Fibroblast of upper back skin (primary cell): ENCODE data around the gene OVCA2.

Experiments used
- DNase-seq: peaks from one replicate; pipeline ENCODE4 v3.0.0-alpha.2; 2013

The OVCA2 gene

DNA sequence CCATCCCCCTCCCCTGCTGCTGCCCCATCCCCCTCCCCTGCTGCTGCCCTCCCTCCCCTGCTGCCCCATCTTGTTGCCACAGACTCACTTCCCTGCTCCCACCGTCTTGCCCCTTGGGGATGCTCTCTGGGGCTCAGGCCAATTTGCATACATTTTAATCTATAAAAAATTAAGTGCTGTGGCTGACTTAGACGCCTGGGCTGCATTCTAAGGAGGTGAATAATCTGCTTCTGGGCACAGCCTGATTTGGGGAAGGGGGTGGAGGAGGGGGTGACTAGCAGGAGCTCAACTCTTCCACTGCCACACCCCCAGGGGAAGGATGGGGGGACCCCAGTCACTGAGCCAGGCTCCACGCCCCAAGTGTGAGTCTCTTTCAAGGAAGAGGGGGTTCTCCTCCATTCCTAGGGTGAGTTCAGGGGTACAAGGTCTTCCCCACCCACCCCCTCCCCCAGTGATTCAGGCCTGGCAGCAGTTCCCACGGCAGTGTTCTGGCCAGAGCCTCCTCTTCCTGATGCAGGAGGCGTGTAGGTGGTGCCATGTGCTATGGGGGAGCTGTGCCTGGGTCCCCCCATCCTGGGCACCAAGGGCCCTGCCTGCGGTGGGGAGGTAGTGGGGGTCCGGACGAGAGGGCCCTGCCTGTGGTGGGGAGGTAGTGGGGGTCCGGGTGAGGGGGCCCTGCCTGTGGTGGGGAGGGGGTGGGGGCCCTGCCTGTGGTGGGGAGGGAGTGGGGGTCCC lies 6.8 kb upstream of the OVCA2 start:
- DNase-seq, result peak; percentile 98

DNA sequence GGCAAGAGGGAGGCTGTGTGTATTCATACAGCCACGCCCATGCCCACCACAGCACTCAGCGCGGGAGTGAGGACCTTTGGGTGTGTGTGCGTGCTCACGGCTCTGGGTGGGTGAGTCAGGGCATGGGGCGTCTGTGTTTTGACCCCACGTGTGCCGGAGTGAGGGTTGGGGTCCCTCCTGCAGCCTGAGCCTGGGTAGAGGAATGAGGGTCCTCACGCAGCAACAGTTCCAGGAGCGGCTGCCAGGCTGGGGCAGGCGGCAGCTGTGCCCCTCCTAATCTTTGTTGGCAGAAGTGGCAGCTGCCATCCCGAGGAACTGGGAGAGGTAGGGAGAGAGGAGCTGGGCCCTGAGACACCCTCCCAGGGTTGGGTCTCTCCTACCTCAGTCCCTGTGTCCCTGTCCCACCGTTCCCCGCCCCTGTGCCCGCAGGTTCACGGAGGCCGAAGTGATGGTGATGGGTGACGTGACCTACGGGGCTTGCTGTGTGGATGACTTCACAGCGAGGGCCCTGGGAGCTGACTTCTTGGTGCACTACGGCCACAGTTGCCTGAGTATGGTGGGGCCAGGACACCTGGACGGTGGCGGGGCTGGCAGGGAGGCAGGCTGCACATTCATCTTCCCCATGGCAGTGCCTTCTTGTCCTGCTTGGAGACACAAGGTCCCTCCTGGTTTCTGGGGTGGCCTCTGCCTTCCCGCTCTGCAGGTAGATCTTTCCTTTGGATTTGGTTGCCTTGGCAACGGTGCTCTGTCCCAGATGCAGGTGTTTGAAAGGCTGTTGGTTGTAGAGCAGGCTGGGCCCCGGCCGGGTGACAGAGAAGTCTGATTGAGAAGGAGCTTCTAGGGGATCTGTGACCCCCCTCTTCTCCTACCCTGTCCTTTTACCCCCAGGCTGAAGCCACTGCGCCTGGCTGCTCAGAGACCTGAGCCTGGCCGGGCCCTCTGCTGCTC lies 6.0 kb upstream of the OVCA2 start:
- DNase-seq, result no peak

DNA sequence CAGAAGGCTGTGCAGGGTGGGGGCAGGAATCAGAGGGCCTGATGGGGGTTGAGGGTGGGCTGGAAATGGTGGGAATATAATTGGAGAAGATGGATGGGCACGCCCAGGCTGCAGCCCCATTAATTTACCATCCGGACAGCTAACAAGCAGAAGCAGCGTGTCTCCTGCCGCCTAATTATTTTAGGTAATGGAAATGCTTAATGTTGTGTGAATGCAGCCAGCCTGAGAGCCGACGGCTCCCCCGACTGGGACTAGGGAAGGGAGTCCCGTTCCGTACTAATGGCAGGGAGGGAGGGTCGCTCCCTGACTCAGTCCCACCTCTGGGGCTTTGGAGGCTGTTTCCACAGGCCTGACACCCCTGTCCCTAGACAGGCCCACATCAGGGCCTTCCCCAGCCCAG lies 4.7 kb upstream of the OVCA2 start:
- no peak for DNase-seq

DNA sequence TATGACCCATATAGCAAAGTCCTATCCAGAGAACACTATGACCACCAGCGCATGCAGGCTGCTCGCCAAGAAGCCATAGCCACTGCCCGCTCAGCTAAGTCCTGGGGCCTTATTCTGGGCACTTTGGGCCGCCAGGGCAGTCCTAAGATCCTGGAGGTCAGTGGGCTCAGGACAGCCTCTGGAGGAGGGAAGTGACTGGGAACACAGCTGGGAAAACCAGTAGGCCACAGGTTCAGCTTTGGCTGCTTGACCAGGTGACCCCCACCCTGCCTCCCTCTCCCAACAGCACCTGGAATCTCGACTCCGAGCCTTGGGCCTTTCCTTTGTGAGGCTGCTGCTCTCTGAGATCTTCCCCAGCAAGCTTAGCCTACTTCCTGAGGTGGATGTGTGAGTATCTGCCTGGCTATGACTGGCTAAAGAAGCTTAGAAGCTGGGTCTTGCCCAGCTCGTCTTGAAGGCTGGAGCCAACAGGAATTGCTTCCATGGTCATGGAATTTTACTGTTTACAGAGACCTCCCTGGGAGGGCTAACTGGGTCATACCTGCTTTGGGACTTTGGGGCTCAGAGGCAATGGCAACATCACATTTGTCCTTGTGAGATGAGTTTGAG lies 1.5 kb upstream of the OVCA2 start:
- DNase-seq, result no peak

DNA sequence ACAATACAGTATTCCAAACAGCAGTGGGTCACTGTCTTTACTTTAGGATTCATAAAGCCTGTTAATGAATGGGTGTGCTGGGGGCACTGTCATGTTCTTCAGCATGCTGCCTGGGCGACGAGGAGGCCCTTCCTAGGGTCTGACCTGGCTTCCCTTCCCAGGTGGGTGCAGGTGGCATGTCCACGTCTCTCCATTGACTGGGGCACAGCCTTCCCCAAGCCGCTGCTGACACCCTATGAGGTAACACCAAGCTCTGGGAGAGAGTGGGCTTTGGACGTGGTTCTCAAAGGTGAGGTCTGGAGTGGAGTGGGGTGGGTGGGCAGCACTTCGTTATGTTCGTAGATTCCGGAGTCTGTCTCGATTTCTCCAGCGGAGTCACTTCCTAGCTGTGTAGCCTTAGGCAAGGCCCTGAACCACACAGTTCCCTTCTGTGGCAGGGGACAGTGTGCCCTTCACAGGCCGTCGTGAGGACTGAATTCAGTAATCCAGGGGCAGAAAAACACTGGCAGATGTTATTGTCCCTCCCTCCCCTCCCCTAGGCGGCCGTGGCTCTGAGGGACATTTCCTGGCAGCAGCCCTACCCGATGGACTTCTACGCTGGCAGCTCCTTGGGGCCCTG lies 771 bp upstream of the OVCA2 start:
- no peak for DNase-seq

DNA sequence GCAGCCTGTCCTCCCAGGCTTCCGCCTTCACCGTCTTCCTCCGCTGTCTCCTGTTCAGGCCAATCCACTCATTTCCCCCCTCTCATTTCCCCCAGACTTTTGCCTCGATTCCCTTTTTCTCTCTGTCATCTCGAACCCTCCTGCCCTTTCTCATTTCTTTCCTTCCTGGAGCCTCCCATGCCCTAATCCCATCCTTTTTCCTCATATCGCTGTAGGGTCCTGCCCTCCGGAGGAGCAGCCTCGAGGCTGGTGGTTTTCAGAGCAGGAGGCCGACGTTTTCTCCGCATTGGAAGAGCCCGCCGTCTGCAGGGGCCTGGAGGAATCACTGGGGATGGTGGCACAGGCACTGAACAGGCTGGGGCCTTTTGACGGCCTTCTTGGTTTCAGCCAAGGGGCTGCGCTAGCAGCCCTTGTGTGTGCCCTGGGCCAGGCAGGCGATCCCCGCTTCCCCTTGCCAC lies 597 bp downstream of the OVCA2 start:
- DNase-seq, result peak; percentile 43

DNA sequence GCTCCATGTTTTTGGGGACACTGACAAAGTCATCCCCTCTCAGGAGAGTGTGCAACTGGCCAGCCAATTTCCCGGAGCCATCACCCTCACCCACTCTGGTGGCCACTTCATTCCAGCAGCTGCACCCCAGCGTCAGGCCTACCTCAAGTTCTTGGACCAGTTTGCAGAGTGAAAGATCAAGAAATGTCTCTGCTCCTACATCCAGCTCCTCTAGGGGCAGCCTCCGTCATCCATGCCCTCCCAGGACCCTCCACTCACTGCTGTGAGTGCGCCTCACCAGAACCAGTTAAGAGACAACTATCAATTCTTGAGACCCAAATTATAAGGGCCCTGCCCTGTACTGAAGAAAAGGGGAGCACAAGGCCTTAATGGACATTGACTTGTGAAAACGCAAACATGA lies 1.1 kb downstream of the OVCA2 start:
- no peak for DNase-seq

DNA sequence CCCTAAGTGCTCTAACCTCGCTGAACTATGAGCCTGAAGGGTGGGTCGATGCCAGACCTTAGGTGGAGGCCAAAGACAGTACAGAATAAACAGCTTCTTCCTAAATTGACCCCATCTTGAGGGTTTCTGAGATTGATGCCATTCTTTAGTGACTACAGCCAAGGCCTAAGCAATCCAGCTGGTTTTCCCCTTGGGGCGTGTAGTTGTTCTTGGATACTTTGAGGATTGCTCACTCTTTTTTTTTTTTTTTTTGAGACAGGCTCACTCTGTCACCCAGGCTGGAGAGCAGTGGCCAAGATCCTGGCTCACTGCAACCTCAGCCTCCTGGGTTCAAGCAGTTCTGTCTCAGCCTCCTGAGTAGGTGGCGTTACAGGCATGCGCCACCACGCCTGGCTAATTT lies 2.0 kb downstream of the OVCA2 start:
- peak; percentile 63 for DNase-seq

DNA sequence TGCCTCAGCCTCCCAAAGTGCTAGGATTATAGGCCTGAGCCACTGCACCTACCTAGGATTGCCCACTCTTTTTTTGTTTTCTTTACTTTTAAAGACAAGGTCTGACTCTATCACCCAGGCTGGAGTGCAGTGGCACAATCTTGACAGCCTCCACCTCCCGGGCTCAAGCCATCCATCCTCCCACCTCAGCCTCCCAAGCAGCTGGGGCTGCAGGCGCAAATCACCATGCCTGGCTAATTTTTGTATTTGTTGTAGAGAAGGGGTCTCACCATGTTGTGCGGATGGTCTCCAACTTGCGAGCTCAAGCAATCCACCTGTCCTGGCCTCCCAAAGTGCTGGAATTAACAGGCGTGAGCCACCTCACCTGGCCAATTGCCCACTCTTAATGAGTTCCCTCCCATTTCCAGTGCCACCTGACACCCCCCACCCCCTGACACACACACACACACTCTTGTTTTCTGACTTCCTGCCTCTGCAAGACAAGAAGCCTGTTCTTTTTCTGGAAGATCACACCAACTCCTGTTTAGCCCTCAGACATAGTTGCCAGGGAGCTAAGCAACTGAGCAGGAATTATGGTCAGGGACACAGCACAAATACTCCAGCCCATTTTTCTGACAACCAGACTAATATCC lies 2.6 kb downstream of the OVCA2 start:
- no peak for DNase-seq

DNA sequence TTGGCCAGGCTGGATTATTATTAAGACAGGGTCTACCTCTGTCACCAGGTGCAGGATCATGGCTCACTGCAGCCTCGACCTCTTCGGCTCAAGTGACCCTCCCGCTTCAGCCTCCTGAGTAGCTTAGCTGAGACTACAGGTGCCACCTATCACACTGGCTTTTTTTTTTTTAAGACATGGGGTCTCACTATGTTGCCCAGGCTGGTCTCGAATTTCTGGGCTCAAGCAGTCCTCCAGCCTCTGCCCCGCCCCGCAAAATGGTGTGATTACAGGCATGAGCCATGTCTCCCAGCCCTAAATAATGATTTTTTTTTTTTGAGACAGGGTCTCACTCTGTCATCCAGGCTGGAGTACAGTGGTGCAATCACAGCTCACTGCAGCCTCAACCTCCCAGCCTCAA lies 5.8 kb downstream of the OVCA2 start:
- DNase-seq, result no peak

DNA sequence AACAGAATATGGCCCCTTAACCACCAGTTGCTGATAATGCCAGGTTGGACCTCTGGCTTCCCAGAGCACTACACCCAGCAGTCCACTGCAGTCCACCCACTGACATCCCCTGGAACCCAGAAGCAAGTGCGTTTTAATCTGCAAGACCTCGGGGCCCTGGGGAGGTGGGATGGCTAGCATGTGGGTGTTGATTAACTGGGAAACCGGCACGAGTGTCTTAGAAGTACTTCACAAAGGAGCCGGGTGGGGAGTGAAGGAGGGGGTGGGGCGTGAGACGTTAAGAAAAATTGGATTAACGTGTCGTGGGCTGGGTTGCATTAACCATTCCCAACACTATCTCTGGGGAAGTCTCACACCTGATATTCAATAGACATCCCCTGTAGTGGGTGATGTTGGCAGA lies 7.0 kb downstream of the OVCA2 start:
- no peak for DNase-seq

DNA sequence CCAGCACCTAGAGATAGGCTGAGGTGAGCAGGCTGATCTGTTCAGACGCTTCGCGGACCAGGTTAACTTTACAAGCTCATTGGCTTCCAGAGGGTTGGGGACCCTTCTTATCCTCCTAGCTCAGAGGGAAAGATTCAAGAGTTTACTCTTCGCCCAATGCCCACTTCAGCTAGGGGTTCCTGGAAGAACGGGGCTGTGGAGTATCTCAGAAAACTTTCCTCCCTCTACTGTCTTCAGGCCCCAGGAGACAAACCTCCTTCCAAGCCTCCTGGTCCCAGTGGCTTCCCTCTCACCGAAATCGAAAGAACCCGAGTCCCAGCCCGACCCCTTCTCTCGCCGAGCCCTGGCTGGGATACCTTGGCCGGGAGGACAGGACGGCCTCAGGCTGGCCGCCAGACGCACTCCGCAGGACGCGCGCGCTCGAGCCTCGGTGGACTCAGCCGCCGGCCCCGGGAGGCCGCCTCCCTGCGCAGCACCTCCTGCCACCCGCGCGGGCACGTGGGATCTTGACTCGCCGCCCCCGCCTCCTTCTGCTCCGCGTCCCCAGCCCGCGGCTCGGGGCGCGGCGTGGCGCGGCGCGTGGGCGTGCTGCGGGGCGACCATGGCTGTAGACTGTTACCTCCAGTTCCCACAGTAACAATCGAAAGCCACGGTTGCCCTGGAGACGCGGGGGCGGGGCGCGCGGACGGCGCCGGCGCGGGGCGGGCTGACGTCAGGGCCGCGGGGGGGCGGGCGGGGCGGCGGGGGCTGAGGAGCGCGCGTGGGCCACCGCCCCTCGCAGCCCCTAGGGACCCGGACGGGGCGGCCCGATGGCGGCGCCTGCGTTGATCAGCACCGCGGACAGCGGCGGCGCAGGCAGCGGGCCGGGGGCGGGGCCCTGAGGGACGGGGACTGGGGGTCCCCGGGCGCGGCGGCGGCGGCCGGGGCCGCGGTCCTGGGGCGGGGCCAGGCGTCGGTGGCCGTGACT lies 7.8 kb downstream of the OVCA2 start:
- DNase-seq, result peak; percentile 80

DNA sequence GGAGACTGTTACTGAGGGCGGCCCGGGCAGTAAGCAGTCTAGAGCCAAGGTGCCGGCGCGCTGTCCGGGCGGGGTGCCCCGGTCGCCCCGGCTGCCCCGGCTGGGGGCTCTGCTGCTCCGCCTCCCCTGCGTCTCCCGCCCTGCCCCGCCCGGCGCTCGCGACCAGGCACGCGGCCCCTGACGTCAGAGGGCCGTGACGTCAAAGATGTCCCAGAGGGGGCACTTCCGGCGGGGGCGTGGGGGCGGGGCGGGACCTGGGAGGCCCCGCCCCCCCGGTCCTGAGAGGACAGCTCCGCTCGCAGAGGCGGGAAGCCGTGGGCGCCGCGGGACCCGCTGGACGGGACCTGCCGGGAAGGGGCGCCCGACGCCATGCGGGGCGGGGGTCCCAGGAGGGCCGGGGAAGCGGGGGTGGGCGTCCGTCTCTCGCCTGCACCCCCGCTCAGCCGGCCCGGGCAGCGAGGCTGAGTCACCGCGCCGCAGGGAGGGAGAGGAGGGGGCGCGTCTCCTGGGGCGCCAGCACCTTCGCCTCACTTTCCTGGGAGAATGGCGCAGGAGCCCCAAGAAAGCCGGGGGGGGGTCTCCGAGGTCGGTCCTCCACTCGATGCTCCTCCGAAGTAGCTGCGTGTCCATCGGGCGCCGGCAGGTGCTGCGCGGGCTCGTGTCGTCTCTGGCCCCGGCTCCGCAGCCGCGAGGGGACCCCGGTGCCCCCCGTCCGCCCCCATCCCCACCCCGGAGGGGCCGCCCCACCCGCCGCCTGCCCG lies 8.7 kb downstream of the OVCA2 start:
- DNase-seq, result peak; percentile 69

DNA sequence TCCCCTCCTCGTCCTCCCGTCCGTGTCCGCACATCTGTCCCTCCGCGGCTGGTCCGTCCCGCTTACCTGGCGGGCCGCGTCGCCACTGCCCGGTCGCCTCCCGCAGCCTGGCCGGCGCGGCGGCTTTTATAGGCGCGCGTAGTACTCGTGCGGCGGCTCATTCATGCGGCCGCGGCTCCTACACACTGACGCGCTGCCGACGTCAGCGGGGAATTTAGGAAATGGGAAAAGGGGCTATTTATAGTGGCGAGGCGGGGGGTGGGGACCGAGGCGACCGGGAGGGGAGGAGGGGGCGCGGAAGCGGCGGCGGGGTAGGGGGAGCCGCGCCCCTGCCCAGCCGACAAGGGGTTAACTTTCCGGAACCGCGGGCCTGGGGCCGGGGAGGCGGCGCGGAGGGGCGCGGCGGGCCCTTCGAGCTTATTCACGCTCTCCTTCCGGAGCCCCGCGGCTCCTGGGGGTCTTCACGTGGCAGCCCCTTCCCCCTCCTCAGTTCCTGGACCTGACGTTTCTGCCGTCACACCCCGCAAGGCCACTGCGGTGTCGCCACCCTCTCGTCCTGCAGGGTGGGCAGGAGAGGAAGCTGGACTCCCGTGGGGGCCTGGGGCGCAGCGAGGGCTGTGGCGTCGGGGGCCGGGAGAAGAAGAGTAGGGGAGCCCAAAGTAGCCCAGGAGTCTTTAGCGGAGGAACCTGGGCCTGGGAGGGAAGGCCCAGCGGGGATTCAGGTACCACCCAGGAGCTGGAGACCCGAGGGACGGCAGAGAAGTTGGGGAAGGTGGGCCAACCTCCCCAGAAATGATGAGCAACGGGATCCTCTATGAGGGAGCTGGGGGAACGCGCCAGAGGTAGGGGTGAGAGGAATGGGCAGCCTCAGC lies 9.5 kb downstream of the OVCA2 start:
- DNase-seq, result peak; percentile 56

DNA sequence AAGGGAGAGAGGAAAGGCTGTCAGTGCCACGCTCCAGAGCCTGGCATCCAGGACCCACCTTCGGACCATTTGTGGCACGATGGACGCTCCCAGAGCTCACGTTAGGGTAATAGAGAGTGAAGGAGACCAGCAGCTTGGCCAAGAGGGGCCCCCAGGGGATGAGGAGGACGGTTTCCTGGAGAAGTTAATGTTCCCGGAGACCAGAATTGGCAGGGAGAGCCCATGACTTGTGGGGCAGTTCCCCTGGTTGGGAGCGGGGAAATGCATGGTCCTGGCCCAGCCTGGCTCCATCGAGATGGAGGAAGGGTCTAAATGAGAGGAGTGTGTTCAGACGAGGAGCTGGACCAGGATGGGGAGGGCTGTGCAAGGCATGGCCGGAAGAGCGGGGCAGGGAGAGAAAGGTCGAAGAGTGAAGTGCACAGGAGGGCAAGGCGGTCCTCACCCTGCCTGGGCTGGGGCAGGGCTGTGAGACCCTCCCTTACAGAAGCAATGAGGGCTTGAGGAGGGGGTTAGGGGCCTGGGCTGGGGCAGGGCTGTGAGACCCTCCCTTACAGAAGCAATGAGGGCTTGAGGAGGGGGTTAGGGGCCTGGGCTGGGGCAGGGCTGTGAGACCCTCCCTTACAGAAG lies 10.2 kb downstream of the OVCA2 start:
- no peak for DNase-seq

DNA sequence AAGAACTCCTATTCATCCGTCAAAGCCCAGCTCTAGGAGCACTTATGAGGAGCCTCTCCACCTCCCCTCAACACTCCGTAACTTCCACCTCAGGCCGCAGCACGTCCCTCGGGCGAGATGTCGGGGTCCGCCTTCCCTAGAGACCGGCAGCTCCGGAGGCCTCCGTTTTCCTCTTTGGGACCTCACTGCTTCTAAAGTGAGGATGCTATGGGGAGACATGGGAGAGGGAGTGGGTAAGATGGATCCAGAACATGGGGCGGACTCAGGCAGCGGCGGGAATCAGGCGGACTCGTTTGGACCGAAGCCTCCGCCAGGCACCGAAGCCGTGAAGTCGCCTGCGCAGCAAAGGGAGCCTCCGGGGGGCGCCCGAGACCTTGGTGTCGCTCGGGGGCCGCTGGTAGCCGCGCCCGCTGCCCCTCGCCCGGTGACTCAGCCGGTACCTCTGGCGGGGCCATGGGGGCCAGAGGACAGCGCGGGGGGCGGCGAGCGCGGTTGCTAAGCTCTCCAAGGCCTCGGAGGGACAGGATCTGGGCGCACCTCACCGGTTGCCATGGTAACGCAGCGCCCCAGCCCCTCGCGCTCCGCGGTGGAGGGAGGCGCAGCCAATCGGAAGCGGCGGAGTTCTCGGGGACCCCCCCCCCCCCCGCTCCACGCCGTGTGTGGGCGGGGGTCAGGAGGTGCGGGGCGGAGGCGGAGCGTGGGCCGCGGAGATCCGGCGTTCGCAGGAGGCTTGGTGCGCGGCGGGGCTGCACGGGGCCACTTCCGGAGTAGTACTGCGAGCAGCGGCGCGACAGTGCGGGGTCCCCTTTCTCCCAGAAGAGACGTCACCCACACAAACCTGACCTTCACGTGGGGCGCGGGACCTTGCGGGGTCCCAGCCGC lies 11.8 kb downstream of the OVCA2 start:
- DNase-seq, result peak; percentile 74

DNA sequence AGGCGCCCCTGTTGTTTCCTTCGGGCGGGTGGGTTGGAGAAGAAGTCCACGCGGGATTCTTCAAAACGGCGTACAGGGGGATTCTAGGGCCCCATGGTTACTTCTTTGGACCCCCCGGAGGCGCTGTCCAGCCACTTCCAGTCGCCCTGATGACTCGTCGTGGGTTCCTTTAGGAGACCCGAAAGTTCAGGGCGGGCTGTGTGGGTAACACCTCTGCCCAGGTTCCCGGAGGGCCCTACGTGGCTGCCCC lies 12.4 kb downstream of the OVCA2 start:
- DNase-seq, result no peak

DNA sequence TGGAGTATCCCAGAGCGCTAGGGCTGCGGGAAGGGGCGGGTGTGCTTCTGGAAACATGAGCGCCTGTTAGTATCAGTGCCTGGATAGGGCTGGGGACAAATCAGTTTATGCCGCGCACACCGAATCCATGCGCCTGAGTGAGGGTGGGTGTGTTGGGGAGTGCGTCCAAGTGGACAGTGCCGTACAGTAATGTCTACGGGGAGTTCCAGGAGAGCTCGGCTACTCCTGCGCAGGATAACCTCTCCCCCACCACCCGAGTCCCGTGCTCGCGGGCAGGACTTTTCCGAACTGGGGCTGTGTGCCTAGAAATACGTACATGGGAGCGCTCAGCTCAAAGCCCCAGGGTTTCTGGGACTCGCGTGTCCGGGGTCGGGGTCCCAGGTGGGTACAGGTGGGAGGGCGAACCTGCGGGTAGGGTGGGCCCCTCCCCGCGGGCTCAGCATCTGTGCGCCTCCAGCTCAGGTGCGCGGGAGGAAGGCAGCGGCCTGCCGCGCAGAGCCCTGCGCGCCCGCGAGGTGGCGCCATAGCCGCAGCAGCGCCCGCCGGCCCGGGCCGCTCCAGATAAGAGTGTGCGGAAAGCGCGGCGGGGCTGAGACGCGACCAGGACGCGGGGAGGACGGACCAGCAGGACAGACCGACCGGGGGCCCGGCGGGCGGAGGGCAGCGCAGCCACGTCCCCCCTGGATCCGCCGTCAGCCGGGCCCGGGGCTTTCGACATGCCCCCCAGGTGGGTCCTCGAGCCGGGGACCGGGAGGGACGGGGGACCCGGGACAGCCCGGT lies 12.9 kb downstream of the OVCA2 start, which contains the start of gene HIC1:
TSS of gene HIC1 (plus strand) at position 592 of the 780 bp plus-strand sequence. CDS start 1,588 bp downstream, outside the sequence.
- peak; percentile 79 for DNase-seq
